Measurements from ENCODE around the gene ACYP1.

The ACYP1 gene

DNA sequence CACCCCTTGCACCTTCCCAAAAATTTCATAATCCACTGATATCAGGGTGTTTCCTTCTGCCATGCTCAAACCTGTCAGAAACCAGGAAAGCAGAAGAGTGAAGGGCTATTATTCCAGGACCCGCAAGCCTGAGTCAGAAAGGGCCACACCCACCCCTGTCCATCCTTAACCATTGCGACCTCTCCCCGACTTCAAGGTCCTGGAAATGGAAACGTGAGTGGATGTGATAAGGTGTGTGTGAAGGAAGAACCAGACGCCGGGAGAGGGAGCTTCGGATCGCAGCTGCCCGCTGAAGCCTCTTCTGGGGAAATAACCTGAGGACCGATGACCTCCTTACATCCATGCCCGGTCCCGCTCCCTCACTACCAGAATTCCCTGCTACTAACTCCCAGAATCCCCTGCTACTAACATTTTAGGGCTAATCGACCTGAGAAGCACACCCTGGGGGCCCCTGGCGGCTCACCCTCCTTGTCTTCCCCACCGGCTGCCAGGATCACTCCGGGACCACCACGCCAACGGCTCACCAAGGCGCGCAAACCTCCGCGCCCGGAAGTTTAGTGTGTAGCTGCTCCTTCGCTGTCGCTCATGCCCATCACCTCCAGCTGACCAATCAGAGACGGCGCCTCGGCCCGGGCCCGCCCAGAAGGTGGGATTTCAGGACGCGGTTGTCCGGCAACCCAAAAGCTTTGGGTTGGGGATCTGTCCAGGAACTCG lies at the start of gene ACYP1:
TSS of gene ACYP1 (minus strand) at position 534 of the 714 bp plus-strand sequence. CDS start at position 63, 471 bp downstream.
- DNase-seq = peak; percentile 85 to 91

DNA sequence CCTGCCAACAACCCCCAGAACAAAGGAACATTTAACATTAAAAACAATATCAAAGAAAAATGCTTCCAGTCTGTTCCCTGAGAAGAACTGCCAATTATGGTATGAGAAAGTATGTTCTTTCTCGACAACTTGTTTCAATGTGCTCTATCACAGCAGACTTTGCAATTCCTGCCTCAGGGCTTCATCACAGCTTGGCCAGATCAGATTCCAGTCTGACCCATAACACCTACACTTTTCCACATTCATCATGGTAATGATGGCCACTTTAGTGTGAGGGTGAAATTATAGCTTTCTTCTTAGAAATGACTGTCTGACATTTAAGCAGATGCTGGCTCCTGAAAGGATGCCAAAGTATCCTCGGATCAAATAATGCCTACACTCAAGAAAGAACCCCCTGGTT lies 46.1 kb upstream of the ACYP1 start:
- no peak for DNase-seq

DNA sequence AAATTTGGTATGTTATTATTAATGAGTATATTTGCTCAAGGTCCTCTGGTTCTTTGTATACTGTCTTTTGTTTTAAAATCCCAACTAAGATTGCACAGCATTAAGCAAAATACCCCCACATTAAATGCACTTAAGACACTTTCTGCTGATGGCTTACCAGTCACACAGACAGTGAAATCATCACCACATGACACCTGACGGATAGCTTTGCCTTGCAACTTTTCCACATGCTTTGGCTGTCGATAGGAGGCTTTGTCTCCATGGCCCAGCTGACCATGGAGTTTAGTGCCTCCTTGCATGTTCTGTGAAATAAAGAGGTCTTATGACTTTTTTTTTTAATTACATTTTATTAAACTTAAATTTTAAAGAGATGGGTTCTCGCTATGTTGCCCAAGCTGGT lies 43.4 kb upstream of the ACYP1 start:
- DNase-seq = no peak

DNA sequence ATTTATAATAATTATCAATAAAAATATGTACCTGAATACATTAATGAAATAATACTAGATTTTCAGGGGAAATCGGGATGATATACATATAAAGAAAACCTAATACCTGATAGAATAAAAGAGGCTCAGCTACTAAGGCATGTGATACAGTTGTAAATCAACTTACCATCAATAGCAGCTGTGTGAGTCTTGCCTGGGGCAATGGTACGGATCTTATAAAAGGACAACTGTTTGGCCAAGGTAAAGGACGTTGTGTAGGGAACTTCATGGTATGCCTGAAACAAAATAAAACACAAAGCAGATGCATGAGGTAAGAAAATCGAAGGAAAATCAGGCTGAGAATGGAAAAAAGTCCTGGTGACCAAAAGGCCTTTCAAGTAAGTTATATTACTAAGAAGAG lies 37.7 kb upstream of the ACYP1 start:
- DNase-seq = no peak

DNA sequence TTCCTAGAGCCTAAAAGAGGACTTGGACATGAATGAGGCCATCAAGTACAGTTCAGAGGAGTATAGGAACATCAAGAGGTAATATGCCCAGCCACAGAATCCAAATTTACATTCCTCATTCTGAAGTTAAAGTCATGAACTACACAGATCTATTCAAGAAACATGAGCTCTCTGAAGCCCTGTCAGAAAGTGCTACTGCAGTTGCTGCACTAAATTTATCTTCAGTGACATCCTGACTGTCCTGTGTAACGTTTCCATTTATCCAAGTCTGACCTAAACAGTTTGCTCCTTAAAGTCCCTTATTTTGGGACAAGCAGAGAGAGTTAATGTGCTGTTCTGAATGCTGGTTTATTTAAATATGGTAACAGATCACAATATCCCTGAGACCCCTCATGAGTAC lies 34.9 kb upstream of the ACYP1 start:
- DNase-seq = no peak

DNA sequence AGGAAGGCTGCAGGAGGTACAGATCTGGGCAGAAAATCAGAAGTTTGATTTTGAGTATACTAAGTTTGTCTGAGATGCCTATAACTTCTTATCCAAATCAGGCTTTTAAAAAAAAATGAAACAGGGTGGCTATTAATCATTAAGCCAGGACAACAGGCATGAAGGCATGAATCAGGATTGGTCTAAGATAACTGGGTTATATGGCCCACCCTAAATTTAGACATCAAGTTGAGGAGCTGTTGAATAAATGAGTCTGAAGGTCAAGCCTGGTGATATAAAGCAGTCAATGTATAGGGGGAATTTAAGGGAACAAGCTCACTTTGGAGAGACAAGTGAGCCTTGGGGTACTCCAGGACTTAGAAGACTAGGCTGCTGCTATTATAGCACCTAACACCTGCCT lies 34.4 kb upstream of the ACYP1 start:
- DNase-seq = no peak

DNA sequence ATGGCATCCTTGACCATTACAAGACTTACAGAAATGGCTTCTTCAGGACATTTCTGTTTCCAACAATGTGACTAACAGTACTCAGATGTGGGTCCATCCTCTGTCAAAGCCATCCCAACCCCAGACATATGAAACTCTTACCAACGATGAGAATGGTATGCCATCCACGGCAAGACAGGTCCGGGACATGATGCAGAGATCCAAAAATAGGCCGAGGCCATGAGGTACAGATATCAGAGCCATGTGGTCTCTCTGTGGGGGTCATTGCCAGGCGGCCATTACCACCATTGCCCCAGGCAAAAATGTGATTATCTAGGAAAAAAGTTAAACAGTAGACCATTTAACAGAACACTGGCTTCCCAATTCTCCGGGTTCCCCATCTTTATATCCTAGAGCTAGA lies 33.1 kb upstream of the ACYP1 start:
- no peak for DNase-seq

DNA sequence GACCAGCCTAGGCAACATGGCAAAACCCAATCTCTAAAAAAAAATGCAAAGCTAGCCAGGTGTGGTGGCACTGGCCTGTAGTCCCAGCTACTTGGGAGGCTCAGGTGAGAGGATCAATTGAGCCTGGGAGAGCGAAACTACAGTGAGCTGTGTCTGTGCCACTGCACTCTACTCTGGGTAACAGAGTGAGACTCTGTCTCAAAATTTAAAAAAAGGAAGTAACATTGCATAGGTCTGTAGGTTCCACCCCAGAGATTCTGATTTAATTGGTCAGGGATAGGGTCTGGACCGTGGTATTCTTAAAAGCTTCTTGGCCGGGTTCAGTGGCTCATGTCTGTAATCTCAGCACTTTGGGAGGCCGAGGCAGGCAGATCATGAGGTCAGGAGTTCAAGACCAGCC lies 31.9 kb upstream of the ACYP1 start:
- DNase-seq = no peak

DNA sequence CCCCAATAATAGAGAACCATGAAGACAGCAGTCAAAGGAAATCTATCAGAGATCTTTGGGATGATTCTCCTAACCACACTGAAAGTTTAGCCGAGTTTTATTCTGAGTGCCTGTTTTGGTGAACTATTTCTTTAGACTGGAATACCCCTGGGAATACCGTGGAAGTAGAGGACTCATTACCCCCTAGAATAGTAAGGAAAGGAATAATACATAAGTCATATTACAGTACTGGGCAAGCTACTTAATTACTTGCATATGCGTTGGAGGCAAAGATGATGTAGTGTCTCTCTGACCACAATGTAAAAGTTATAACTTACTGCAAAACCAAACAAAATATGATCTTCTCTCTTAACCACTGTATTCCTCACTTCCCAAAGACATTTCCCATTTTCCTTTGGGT lies 31.1 kb upstream of the ACYP1 start:
- DNase-seq = no peak

DNA sequence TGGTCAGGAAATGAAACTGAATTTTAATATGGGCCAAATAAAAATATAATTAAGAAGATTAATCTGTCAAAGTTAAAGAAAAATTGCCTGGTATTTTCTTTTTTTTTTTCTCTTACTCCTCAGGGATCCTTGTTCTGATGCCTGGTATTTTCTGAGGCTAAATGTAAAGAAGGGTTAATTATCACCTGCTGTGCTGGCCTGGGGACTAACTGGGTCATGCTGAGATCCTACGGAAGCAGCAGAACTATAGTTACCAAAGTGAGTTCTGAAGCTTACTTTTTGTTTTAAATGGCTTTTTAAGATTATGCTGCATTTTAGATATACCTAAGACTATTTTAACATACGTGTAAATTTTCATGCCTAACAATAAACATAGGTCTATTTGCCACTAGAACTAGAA lies 28.9 kb upstream of the ACYP1 start:
- no peak for DNase-seq

DNA sequence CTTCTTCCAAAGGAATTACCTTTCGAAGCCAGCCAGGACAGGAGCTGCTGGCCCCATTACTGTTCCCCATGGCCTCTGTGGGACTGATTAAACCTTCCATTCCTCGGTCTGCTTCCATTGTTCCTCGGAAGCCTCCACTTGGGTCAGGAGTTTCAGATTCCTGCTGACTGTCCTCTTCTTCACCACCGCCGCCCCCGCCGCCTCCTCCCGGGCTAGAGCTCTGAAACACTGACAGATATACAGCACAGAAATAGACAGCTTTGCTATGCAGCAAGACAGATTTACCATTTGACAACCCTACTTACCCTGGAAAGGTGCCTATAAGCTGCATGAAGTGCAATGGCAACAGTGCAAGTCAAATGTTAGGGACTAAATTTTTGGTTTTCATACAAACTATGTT lies 27.4 kb upstream of the ACYP1 start:
- DNase-seq = no peak

DNA sequence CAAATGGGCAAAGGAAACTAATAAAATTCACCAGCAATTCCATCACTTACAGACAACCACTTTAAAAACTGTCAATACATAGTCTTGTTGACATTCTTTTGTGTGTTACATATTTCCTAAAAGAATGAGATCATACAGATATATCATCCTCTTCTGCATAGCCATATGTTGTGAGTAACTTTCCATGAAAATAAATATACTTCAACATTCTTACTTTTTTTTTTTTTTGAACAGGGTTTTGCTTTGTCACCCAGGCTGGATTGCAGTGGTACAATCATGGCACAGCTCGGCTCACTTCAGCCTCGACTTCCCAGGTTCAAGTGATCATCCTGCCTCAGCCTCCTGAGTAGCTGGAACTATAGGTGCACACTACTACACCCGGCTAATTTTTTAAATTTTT lies 26.5 kb upstream of the ACYP1 start:
- DNase-seq = no peak

DNA sequence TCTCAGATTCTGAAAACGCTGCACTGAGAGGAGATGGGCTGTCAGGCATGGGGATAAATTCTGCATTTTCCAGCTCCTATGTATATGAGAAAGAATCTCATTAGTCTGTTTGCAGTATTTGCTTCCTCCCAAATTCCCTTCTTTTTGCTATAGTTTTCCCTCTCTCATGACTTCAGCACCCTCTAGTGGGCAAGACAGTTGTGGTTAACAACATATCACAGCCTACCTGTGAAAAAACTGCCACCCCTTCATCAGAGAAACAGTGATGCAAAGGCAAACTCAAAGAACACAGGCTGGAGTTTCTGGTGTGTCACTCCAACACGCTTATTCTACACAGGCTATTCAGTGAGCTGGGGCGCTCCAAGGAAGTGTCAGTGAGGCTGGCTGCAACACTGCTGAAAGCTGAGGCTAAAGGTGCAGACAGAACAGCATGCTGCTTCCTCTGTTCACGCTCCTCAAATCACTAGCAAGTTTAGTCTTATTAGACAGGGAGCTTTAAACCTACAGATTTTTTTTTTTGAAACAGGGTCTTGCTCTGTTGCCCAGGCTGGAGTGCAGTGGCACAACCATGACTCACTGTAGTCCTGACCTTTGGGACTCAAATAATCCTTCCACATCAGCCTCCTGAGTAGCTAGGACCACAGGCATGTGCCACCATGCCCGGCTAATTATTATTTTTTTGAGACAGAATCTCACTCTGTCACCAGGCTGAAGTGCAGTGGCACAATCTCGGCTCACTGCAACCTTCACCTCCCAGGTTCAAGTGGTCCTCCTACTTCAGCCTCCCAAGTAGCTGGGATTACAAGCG lies 24.9 kb upstream of the ACYP1 start:
- DNase-seq = peak in 1 of 2 experiments; percentile 25

DNA sequence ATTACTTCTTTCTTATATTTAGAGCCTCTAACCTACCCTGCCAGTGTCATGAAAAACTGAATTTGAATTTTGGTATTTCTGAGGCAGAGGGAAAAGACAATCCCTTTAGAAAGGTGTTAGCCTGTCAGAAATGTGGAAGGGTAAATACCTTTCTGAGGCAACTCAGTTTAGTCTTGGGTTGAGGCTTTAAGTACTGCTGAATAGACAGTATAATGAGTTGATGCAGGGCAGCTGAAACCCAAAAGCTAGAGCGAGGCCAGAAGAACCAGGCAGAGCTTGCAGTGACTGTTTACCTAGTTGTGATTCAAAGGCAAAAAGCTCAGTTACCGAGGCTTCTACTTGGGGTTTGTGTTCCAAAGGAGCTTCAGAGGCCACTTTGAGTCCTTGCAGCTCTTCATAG lies 24.3 kb upstream of the ACYP1 start:
- DNase-seq = no peak

DNA sequence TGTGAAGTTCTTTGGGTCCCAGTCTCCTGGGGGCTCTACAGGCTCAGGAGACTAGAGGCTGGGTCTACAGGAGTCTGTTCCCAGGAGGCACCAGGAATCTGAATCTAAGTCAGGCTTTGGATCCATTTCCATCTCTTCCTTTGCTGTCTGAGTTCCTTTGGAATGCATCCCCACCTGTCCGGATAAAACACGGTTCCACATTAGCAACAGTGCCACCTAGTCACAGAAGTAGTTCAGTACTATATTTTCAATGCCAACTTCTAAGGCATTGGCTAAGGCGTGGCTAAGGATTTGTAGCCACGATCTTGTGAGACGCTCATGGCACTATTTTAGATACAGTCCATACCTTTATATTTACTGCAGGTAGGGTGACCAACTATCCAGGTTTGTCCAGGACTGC lies 20.7 kb upstream of the ACYP1 start:
- no peak for DNase-seq

DNA sequence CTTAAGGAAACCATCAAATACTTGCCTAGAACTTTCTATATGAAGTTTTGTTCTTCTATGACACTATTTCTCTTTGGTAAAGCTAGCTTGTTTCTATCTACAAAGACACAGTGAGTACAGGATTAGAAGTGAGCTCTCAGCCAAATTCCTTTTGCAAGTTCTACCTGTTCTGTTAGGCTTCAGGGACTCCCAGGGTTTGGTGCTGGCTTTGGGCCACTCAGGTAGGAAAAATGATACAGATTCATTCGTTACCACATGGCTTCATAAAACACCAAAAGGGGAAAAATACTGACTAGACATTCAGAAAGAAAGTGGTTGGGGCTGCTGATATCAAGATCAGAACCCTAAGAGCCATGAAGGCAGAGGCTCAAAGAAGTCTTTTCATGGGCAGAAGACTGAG lies 19.4 kb upstream of the ACYP1 start:
- DNase-seq = no peak

DNA sequence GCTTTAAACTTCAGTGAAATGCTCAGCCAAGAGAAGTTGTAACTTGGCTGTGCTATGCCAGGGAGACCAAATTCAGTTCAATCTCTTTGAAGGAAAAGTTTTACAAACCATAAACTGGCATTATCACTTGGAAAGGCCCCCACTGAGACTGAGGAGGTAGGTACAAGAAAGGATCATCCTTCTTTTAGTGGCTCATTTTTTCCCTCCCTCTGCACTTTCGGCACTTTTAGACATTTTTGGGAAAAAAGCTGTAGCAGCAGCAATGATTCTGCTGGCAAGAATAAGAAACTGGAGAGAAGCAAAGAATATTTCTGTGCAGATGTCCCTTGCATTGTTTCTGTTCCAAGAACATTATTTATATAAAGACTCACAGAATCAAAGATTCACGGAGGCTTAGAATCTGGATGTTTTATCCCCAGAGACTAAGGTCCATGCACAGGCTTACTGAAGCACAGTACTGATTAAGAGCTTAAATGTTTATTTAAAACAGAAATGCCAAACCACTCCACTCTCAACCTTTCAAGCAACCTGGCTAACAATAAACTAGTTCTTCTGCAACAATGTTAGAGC lies 17.9 kb upstream of the ACYP1 start:
- DNase-seq = no peak

DNA sequence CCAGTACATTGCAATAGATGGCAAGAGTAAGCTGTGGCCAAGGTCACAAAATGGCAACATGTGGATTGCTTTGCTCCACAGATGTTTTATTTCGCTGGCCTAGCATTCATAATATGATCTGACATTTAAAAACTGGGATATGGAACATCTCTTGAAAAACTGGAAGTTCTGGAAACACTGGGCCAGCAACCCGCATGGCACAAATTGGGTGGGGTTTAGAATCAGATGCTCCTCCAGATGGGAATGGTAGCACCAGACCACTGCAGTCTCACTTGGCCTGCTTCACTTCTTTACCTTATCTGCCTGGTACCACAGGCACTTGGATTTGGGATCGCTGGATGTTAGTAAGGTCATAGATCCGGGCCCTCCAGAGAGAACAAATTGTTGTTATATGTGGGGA lies 15.7 kb upstream of the ACYP1 start:
- DNase-seq = no peak

DNA sequence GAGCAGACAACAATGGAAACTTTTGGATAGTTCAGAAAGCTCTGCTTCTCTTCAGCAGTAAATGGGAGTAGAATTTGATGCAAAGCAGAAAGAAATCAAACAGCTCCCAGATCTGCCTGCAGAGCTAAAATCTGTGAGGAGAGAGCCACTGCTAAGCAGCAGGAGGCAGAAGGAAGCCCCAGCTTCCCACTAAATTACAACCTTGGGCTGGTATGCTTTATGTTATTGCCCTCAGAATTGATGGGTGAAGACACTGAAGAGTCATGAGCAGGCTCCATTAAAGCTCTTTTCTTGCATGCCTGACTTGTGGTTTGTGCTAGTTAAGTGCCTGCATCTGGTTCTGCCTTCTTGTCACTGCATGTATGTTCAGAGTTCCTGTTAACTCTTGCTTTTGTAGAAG lies 14.0 kb upstream of the ACYP1 start:
- no peak for DNase-seq

DNA sequence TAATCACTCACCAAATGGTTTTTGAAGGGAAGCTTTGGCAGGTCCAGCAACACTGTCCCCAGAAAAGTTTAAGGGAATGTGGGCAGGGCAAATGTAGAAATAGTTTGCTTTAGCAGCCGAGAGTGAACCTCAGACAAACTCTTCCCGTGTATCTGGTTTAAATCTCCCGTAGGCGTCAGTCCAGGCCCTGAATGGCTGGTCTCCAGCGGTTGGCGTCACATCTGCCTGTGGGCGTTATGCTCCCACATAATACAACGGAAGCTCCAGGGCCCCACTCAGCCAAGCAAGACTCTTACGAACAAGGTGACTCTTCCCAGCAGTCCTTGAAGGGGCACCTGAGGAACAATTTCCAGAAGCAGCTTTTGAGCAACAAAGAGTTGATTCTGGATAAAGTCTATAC lies 6.6 kb upstream of the ACYP1 start:
- no peak for DNase-seq

DNA sequence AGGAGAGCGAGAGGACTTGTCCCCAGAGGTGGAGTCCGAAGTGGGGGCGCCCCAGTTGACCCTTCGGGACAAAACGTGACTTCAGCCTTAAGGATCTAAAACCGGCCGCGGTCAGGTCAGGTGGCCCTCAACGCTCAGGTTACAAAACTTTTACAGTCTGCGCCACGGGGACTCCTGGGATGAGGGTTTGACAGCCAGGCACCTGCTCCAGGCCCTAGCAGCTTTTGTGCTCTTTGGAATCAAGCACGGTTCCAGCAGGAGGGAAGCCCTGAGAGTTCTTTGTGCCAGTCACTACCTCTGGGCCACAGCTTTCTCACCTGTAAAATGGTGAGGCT lies 6.0 kb upstream of the ACYP1 start:
- no peak for DNase-seq

DNA sequence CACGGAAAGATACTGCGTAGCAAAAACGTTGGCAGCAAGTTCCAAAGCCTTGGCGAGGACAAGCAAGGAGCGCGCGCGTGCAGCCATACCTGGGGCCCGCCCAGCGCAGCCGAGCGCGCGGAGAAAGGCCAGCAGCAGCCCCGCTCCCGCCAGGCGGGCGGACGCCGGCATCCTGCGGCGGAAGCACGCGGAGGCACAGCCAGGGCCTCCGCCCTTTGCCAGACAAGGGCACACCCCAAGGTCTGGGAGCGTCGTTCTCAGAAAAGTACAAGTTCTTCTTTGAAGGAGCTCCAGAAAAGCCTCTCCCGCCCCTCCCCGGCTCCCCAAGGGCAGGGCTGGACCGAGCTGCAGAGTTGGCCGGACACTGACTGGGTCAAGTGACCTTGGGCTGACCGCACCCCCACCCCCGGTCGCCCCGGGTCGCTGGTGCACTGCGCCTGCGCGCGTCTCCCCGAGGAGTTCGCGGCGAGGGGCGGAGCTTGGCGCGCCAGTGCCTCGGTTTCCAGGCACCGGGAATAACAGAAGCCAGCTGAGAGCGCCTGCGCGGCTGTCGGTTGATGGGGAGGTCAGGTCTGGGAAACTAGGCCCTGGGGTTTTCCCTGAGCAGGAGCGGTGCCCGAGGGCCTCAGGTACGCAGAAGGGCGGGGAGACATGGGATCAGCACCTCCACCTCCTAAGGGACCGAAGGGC lies 5.4 kb upstream of the ACYP1 start, which contains the start of gene ZC2HC1C:
TSS of gene ZC2HC1C (plus strand) at position 521 of the 690 bp plus-strand sequence. CDS start 933 bp downstream, outside the sequence.
- peak; percentile 44 to 68 for DNase-seq

DNA sequence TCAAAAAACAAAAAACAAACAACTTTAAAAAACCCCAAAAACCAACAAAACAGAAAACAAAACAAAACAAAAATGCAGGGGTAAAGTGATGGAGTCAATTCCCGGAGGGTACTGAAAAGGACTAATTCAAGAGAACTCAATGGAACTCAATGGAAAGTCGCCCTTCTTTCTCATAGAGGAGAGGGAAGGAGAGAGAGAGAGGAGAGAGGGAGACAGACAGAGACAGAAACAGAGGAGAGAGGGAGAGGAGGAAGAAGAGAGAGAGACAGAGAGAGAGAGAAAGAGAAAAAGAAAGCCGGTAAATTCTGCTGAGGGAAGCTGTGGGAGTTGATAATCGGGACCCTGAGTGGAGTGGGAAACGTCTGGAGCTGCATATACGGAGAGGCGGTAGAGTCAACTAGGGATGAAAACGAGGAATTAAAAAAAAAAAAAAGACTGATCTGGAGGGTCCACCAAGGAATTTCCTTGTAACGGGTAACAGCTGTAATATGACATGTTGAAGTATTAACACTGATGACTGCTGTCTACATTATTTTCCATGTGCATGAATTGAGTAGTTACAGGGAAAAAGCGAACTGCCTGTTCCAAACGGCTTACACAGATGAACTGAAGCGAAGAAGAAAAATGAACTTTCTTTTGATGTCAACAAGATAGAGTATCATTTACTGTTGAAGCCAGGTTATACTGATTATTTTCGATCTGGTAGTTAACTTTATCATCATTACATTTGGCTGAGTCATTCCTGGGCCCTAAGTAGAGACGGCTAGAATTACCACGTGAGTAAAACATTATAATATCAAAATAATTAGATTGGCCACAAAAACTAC lies 4.7 kb upstream of the ACYP1 start:
- no peak for DNase-seq
